Measurements from ENCODE around the gene TEAD1.
"Not testable (repeated sequence)": the region's sequence is repeated elsewhere in the genome, so short reads cannot be mapped to it uniquely, and the experiment has no call there.

Gene TEAD1

DNA sequence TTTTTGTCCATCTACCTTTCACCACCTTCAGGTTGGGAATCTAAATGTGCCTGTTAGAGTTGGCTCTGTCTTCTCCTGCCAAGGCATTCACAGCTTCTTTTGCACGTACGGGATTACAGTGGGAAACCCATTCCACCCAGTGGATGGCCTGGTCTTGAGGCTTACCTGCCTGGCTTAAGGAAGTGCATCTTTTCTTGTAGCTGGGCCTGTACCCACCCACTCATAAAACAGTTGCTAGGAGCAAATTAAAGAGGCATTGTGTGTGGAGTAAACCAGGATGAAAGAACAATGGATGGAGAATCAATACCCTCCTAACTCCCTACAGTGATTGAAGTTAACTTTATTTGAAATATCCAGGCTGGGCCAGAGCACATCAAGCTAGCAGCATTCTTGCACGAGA lies 71.6 kb downstream of the TEAD1 start:
- no peak for DNase-seq

GRCh38 chr11:12746593-12747097 lies 72.4 kb downstream of the TEAD1 start:
- DNase-seq = no peak

GRCh38 chr11:12748561-12748960 lies 74.3 kb downstream of the TEAD1 start:
- no peak for DNase-seq

DNA sequence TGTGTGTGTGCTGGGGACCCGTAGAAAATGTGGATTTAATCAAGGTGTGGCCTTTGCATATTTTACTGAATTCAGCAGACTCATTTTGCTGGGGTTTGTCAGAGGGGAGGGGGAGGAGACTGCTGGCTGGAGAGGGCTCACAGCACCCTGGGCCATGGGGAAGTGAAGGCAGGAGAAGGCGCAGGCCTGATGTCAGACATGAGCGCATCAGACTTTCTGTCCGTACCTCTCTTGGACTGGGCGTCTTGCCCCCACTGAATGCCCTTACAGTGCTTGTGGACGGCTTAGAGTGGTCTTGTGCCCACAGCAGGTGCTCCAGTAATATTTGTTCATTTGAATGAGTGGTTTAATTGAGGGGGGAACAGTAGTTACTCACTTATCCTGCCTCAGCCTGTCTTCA lies 75.2 kb downstream of the TEAD1 start:
- no peak for DNase-seq

GRCh38 chr11:12750181-12750580 lies 76.0 kb downstream of the TEAD1 start:
- no peak for DNase-seq

DNA sequence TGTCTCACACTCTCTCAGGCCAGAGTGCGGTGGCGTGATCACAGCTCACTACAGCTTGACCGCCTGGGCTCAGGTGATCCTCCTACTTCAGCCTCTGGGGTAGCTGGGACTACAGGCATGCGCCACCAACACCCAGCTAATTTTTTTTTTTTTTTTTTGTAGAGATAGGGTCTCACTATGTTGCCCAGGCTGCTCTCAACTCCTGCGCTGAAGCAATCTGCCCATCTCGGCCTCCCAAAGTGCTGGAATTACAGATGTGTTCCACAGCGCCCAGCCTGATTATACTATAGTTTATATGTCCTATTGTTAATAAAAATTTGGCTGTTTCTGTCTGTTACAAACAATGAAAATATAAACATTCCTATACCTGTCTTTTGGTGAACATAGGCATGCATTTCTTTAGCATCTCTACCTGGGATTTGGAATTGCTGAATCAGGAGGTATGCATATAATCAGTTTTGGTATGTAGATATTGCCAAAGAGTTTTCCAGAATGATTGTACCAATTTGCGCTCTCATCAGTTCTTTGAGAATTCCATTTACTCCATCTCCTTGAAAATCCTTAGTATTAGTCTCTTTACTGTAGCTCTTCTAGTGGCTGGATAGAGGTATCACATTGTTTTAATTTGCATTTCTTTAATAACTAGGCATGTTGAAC lies 78.8 kb downstream of the TEAD1 start:
- DNase-seq = no peak

DNA sequence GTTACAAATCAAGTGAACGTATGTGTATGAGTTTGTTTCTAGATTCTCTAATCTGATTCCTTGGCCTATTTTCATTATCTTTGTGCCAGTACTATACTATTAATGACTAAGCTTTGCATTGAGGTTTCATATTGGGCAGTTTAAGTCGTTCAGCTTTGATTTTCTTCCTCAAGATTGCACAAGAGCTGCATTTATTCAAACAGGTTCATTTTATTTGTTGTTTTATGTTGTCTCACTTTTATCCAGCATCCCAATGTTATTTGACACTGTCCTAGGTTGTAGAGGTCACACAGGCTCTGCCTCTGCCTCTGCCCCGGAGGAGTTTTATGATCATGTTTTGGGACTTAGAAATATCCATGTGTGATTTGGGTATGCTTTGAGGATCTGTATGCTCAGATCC lies 79.8 kb downstream of the TEAD1 start:
- DNase-seq = no peak

- no peak for DNase-seq
These were observed 80.5 kb downstream of the TEAD1 start for GRCh38 chr11:12754582-12755234.

DNA sequence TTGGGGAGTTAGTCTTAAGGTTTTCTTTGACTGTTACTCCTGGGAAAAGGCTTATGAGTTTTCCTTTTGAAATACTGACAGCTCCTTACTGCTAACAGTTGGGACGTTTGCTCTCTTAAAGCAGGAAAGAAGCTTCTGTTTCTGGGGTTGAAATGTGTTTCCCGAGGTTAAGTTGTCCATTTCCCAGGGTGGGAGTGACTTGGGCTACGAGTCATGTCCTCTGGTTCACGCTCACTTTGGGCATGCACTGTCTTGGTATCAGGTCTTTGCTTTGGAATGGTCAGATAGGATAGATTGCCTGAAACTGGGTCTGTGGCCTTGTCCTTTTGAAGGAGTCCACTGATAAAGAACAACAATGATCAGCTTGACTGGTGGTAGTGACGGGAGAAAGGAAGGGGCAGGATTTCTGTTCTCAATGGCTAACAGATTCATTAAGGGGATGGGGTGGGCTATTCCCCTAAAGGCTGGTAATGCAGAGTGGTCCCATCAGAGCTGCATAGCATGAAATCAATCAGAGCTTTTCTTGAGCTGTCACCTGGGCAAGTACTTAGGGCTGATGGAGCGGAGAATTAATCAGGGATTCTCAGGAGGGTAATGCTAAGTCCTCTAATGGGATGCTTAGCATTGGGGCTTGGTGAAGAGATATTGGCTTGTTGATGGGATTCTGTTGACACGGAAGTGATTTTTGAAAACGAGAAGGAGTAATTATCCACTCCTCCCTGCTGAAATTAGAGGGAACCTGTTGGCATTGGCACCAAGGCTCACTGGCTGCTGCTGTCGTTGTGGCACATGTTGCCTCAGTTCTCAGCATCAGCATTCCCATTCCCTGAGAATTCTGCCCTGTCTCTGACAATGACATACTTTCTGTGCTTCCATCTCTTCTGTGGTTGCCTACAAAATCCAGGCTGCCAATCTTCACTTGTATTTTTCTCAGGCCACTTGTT lies 81.6 kb downstream of the TEAD1 start:
- no peak for DNase-seq

GRCh38 chr11:12756454-12756806 lies 82.2 kb downstream of the TEAD1 start:
- DNase-seq = no peak

DNA sequence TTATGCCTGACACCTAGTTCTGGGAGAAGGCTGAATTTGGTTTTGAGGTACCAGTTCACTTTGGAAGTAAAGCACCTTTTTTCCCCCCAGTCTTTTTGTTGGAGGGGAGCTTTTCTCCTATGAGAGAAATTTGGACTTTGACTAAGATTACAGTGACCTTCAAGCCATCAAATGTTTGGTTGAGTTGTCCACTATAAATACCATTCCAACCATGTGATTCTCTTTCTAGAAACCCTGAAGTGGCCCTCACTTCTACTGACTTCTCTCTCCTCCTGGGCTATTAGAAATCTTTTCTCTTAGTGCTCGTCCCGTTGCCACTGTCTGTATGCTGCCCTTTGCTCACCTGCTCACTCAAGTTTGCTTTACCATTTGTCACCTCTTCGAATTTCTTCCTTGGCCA lies 82.6 kb downstream of the TEAD1 start:
- DNase-seq = no peak

DNA sequence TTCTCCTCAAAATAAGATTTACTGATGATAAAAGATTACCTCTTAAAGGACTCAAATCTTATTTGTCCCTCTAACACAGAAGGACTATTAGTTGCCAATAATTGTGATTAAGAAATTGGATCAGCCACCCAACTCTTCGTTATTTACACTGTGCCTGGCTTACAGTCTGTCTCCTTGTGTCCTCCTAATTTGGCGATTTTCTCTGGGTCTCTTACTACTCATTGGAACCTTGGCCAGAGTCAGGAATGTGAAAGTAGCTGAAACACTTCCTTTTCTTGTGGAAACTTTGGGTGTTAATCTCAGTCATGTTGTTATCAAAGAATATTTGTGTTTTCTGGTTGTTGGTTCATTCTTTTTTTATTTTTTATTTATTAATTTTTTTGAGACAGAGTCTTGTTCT lies 83.2 kb downstream of the TEAD1 start:
- no peak for DNase-seq

DNA sequence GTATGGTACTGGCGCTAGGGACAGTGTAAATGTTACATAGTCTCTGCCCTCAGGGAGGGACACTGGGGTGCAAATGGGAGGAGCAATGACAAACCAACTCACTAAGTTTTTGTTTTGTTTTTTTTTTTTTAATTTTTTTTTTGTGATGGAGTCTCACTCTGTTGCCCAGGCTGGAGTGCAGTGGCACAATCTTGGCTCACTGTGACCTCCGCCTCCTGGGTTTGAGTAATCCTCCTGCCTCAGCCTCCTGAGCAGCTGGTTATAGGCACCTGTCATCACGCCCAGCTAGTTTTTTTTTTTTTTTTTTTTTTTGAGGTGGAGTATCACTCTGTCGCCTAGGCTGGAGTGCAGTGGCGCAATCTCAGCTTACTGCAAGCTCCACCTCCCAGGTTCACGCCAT lies 83.9 kb downstream of the TEAD1 start:
- DNase-seq = not testable (repeated sequence)

GRCh38 chr11:12761029-12761428 lies 86.8 kb downstream of the TEAD1 start:
- no peak for DNase-seq

DNA sequence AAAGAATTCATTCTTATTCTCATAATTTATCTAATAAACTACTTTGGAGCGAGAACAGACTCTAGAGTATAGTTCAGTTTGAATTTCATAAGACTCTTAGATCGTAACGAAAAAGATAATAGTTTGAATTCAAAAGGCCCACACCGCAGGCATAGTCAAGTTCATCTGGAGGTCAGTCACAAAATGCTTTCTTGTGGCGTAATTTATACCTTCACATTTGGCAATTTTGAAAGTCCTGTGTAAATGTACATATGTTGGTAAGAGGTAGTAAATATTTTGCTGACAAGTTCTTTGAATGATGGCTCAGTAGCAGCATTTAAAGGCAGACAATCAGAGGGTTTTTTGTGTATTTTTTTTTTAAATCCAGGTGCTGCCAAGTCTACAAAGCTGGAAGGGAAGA lies 88.1 kb downstream of the TEAD1 start:
- no peak for DNase-seq

DNA sequence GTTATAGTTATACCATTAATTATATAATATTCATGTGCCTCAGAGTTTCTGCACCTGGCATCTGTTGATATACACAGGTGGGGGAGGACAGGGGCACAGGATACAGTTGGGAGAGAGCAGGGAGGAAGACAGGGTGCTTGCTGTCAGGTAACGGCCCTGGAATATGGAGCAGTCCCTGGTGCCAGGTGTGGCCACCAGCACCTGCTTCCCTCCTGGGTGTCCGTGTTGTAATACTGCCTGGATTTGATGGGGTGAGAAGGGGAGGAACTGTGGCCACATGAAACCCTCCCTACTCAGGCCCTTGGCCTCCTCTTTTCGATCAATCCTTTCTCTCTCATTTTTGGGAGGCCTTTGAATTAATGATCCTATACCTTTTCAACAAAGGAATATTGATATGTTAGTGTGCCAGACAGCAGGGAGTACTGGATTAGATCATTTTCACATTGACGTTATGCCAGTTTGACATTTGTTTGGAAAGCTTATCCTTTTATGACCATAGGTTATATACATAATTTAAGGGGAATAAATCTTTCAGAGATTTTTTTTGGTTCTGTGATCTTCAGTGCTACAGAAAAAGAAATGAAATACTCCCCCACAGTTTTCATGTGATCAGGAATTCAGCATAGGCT lies 88.6 kb downstream of the TEAD1 start:
- DNase-seq = no peak

- no peak for DNase-seq
These were observed 90.1 kb downstream of the TEAD1 start for GRCh38 chr11:12764187-12764914.

DNA sequence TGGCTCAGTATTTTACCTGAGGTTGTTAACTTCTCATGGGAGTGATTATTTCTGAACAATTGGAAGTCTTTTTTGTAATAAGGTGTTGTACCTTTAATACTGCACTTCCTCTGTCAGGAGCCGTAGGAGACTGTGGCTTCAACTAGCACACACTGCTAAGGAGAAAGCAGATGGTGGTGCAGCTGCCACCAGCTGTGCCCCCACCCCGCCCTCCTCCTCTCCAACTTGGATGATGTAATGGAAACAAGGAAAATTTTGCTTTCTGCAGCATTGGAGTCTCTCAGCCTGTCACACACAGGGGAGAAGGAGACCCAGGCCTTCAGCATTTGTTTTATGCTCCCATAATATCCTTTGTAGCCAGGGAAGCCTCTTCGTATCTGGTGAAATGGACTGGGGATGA lies 91.2 kb downstream of the TEAD1 start:
- DNase-seq = no peak

DNA sequence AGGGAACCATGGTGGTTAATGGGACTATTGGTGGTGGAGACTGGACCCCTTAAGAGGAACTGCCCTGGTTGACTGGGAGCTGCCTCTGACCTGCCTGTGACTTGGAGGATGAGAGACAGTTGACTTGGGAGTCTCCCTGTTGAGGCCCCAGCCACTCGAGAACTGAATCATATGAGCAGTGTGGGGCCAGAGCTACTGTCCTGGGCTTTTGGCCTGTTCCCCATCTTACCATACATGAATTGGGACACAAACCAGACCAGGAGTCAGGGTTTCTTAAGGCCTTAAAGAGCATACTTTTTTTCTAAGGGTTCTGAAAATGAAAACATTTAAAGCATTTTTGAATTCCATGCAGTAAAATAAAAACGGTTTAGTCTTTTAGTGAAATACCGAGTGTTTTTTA lies 92.8 kb downstream of the TEAD1 start:
- no peak for DNase-seq

DNA sequence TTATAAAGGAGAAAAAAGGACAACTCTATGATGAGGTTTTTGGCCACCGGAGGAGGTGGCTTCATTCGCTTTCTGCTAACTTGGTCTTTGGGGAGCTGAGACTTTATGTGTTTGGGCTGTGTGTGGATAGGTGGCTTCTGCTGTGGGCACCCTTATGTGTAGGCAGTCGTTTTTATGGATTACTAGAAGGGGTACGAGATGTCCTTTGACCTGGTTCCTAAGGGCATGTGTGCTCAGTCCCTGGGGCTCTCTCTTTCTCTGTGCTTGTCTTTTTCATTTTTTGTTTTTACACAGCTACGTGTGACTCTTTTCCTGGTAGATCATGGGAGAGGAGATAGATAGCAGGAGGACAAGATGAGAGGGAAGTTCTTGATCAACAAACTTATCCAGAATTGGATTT lies 93.4 kb downstream of the TEAD1 start:
- DNase-seq = no peak

DNA sequence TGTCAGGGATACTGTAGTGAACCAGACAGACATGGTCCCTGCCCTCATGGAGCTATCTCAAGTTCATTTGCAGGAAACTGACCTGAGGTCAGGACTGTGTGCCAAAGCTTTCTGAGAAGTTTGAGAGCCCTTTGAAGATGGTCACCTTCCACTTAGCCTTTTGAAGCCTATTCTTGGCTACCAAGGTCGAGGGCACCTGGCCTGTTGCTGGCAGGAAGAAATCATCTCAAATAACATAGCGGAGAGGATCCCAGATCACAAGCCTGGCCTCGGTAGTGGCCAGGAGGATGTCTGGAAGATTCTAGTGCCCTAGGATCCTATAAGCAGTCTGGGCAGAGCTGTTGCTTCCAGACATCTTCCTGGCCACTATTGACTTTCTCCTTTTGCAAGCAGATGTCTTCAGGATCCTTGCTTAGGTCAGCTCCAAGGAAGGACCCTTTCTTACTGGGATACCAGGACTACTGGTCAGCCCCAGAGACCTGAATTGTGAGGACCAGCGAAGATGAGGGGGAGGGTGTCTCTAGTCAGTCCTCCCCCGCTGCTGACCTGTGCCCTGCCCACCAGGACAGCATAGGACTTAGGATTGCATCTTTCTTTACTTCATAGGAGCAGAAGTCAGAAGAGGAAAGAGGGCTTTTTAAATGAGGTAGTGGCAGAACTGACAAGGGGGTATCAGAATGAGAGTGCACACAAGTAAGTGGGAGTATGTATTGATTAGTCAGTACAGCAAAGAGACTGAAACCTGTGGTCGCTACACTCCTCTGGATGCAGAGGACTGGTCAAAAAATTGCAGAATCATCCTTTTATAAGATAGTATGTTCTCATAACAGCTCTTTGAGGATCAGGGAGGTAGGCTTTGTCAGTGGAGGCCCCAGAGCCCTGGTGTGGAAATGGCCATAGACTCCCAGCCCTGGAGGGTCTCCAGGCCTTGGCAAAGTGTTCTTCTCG lies 94.8 kb downstream of the TEAD1 start:
- DNase-seq = no peak
